ENCODE data around the gene ROBO2.

DNA sequence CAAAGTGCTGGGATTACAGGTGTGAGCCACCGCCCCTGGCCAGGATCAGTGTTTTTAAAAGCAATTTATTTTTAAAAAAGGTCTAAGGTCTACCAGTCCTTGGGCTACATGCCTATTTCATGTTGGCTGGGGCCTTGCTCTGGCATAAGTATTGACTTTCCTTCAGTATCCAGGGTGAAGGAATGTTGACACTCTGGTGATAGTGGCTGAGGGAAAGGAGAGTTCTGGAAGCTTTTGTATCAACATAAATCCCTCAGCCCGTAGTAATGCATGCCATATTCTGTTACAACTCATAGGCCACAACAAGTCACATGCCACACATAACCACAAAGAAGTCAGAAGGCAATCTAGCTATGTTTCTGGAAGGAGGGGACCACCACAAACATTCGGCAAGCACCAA, 273.9 kb downstream of the ROBO2 start:
- TF ChIP-seq, protein P1, sequence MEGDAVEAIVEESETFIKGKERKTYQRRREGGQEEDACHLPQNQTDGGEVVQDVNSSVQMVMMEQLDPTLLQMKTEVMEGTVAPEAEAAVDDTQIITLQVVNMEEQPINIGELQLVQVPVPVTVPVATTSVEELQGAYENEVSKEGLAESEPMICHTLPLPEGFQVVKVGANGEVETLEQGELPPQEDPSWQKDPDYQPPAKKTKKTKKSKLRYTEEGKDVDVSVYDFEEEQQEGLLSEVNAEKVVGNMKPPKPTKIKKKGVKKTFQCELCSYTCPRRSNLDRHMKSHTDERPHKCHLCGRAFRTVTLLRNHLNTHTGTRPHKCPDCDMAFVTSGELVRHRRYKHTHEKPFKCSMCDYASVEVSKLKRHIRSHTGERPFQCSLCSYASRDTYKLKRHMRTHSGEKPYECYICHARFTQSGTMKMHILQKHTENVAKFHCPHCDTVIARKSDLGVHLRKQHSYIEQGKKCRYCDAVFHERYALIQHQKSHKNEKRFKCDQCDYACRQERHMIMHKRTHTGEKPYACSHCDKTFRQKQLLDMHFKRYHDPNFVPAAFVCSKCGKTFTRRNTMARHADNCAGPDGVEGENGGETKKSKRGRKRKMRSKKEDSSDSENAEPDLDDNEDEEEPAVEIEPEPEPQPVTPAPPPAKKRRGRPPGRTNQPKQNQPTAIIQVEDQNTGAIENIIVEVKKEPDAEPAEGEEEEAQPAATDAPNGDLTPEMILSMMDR (IDR thresholded peaks at IDR 0.05): no peak
- no peak for TF ChIP-seq POLR2A (IDR thresholded peaks at IDR 0.05)

Measured in heart left ventricle (tissue), 13 donors.